Activated naive CD4-positive, alpha-beta T cell treated with anti-CD3 and anti-CD28 coated beads for 36 hours (primary cell): Measurements from ENCODE around the gene NCBP3. TPM values are rescaled to one million over a fixed set of nuclear protein-coding genes. Genes with fewer than 3 reads are reported as not detected.

ENCODE experiments used
- CTCF ChIA-PET: fragments of 350-600 bp; sonication (Branson Sonifier 250); formaldehyde crosslinking; loops from one replicate; lab custom pipeline; 2021; ENCODE audit warnings: antibody characterized with exemption; lab: Charles Lee
- DNase-seq: peaks from one replicate; pipeline ENCODE4 v3.0.0-alpha.2; 2020
- H3K27ac Mint-ChIP-seq: one replicate; pipeline ENCODE4 v1.8.0; 2021; ENCODE audit warnings: mild to moderate bottlenecking, mixed read lengths
- H3K27me3 Mint-ChIP-seq: one replicate; pipeline ENCODE4 v1.8.0; 2021; ENCODE audit warnings: low read depth, mixed read lengths
- H3K36me3 Mint-ChIP-seq: one replicate; pipeline ENCODE4 v1.8.0; 2021; ENCODE audit warnings: low read depth, mixed read lengths
- H3K4me1 Mint-ChIP-seq: one replicate; pipeline ENCODE4 v1.8.0; 2021; ENCODE audit warnings: low read depth, mixed read lengths
- H3K4me3 Mint-ChIP-seq: one replicate; pipeline ENCODE4 v1.8.0; 2021; ENCODE audit warnings: mild to moderate bottlenecking, moderate library complexity, mixed read lengths
- H3K9me3 Mint-ChIP-seq: one replicate; pipeline ENCODE4 v1.8.0; 2021; ENCODE audit warnings: mixed read lengths
- intact Hi-C: fragments of 100-400 bp; cut with micrococcal nuclease; formaldehyde crosslinking; loops from one replicate; pipeline ENCODE4 v1.15.1; 2023
- total RNA-seq, 2 experiments: library from RNA; stranded (reverse); gene quantifications; one replicate each; pipeline ENCODE4 v1.2.3, GENCODE V29; 2021

The NCBP3 gene
- total RNA-seq, 2 experiments from 2014 or later: 33.9 to 40.4 TPM

DNA sequence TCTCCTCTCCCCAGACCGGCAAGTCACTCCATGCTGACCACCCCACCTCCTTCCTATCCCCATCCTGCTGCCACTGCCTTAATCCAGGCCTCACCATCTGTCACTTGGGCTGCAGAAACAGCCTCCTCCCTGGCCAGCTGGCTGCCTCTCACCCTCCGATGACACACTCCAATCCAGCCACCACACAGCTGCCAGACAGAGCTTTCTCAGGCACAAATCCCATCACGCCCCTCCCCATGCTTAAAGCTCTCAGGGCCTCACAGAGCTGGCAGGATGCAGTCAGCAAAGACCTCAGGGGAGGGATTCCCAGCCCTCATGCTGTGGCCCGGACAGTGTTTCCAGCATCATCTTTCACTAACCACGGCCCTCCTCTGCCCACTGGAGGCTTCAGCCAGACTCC is 33.1 kb upstream of the NCBP3 start:
- peaks cover 8% of the 10 kb centered on the region for H3K36me3 Mint-ChIP-seq
- H3K27ac Mint-ChIP-seq: no peak overlapping the region
- intact Hi-C loops: no loop called here
- no peak overlapping the region for H3K4me3 Mint-ChIP-seq
- CTCF ChIA-PET: interaction anchor here (0.9 kb wide), 1 partner anchor 16 kb away, joined by 3 read pairs; no protein-coding TSS in a partner anchor
- H3K4me1 Mint-ChIP-seq: no peaks in the 10 kb centered on the region
- H3K9me3 Mint-ChIP-seq: no peaks in the 10 kb centered on the region
- no peak for DNase-seq
- H3K27me3 Mint-ChIP-seq: no peaks in the 10 kb centered on the region

- Mint-ChIP-seq H3K9me3 (no peaks in the 10 kb centered on the region), H3K4me1 (no peaks in the 10 kb centered on the region), H3K27me3 (no peaks in the 10 kb centered on the region), H3K4me3 (no peak overlapping the region), H3K27ac (no peak overlapping the region), H3K36me3 (peaks cover 11% of the 10 kb centered on the region)
- CTCF ChIA-PET: interaction anchor here (1.6 kb wide), 1 partner anchor 13 kb away, joined by 8 read pairs; no protein-coding TSS in a partner anchor
- intact Hi-C loops: no loop called here
- DNase-seq: no peak
Observed at GRCh38 chr17:3877220-3877619, 31.2 kb upstream of the NCBP3 start.

- intact Hi-C loops: no loop called here
- H3K4me3 Mint-ChIP-seq: no peak overlapping the region
- CTCF ChIA-PET: interaction anchor here (0.6 kb wide), 1 partner anchor 1770 kb away, joined by 5 read pairs; no protein-coding TSS in a partner anchor
- peaks cover 12% of the 10 kb centered on the region for H3K36me3 Mint-ChIP-seq
- no peaks in the 10 kb centered on the region for H3K4me1 Mint-ChIP-seq
- no peak for DNase-seq
- H3K27me3 Mint-ChIP-seq: no peaks in the 10 kb centered on the region
- H3K27ac Mint-ChIP-seq: no peak overlapping the region
- no peaks in the 10 kb centered on the region for H3K9me3 Mint-ChIP-seq
Observed at GRCh38 chr17:3875317-3875716, 29.3 kb upstream of the NCBP3 start.

DNA sequence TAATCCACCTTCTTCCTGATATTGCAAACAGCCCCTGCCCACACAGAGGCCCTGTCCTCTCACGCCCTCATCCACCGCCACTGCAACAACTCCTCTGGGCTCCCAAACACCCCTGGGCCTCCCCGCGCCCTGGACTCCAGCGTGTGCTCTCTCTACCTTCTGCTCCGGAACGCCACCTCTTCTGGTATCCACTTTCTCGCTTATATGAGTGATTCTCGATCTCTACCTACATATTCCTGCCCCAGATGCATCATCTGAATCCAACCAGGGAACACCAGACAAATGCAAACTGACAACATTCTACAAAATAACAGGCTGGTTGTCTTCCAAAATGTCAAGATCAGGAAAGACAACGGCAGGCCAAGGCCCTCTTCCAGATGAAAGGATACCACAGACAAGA is 27.8 kb upstream of the NCBP3 start:
- H3K27ac Mint-ChIP-seq: no peak overlapping the region
- DNase-seq: no peak
- CTCF ChIA-PET: no interaction called here
- H3K27me3 Mint-ChIP-seq: no peaks in the 10 kb centered on the region
- no peaks in the 10 kb centered on the region for H3K9me3 Mint-ChIP-seq
- H3K36me3 Mint-ChIP-seq: peaks cover 11% of the 10 kb centered on the region
- intact Hi-C loops: no loop called here
- no peaks in the 10 kb centered on the region for H3K4me1 Mint-ChIP-seq
- no peak overlapping the region for H3K4me3 Mint-ChIP-seq

DNA sequence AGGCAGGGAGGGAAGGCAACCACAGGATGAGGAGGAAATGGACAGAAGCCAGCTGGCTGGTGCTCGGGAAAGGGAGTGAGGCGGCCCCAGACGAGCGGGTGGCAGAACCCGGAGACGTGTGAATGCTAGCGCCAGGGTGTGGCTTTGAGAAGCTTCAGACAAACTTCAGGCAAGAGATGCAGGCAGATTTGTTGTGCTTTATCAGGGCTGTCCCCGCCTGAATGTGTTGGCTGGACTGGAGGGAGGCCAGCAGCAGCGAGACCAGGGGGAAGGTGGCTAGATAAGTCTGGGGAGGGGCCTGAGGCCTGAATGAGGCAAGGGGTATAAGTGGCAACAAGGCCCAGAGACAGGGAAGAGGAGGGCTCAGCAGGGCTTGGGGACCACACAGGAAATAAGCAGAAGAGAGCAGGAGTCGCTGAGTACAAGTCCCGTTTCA is 24.8 kb upstream of the NCBP3 start:
- no peak overlapping the region for H3K4me3 Mint-ChIP-seq
- H3K27me3 Mint-ChIP-seq: no peaks in the 10 kb centered on the region
- no peaks in the 10 kb centered on the region for H3K9me3 Mint-ChIP-seq
- H3K4me1 Mint-ChIP-seq: no peaks in the 10 kb centered on the region
- peaks cover 10% of the 10 kb centered on the region for H3K36me3 Mint-ChIP-seq
- DNase-seq: no peak
- H3K27ac Mint-ChIP-seq: peak overlapping the region; percentile 61
- CTCF ChIA-PET: no interaction called here
- intact Hi-C loops: no loop called here

- intact Hi-C loops: no loop called here
- H3K27me3 Mint-ChIP-seq: no peaks in the 10 kb centered on the region
- CTCF ChIA-PET: no interaction called here
- H3K4me1 Mint-ChIP-seq: no peaks in the 10 kb centered on the region
- no peak overlapping the region for H3K27ac Mint-ChIP-seq
- H3K36me3 Mint-ChIP-seq: peaks cover 4% of the 10 kb centered on the region
- no peak overlapping the region for H3K4me3 Mint-ChIP-seq
- no peaks in the 10 kb centered on the region for H3K9me3 Mint-ChIP-seq
- no peak for DNase-seq
Observed at GRCh38 chr17:3867606-3868005, 21.6 kb upstream of the NCBP3 start.

DNA sequence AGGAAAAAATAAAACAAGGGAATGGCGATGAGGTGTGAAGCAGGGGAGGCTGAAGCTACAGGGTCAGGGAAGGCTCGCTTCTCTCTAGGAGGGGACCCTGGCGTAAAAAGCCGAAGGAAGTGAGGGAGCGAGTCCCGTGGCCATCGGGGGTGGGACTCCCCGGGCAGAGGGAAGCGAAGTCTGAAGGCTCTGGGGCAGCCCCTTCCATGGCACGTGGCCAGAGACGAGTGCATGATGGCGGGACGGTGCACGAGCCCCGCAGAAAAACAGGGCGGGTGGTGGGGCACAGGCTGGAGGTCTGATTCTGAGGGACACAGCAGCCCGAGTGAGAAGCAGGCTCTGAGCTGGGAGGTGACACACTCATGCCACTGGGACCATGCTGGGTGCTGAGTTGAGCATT is 21.1 kb upstream of the NCBP3 start:
- peaks cover 6% of the 10 kb centered on the region for H3K36me3 Mint-ChIP-seq
- no peaks in the 10 kb centered on the region for H3K4me1 Mint-ChIP-seq
- no peaks in the 10 kb centered on the region for H3K27me3 Mint-ChIP-seq
- CTCF ChIA-PET: no interaction called here
- H3K9me3 Mint-ChIP-seq: no peaks in the 10 kb centered on the region
- DNase-seq: no peak
- intact Hi-C loops: no loop called here
- no peak overlapping the region for H3K4me3 Mint-ChIP-seq
- H3K27ac Mint-ChIP-seq: no peak overlapping the region

DNA sequence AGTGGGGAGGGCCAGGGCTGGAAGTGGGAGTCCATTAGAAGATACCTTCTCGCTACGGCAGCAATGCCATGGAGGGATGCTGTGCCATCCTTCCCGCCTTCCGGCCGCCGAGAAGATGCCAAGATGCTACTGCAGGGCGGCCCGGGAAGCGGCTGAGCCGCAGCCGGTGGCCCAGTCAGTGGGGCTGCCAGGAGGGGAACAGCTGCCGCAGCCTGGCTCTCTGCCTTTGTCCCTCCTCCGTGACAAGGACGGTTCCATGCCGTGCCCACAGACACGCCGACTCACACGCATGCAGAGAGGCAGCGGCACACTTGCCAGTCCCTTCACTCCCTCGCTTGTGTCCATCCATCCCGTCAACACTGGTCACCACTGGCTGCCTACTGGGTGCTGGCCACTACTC is 20.2 kb upstream of the NCBP3 start:
- intact Hi-C loops: no loop called here
- no peak overlapping the region for H3K4me3 Mint-ChIP-seq
- no peaks in the 10 kb centered on the region for H3K27me3 Mint-ChIP-seq
- no peak for DNase-seq
- CTCF ChIA-PET: no interaction called here
- H3K36me3 Mint-ChIP-seq: peaks cover 8% of the 10 kb centered on the region
- no peak overlapping the region for H3K27ac Mint-ChIP-seq
- no peaks in the 10 kb centered on the region for H3K4me1 Mint-ChIP-seq
- H3K9me3 Mint-ChIP-seq: no peaks in the 10 kb centered on the region

GRCh38 chr17:3865176-3865575 is 19.1 kb upstream of the NCBP3 start:
- Mint-ChIP-seq H3K9me3 (no peaks in the 10 kb centered on the region), H3K4me3 (no peak overlapping the region), H3K27ac (no peak overlapping the region), H3K4me1 (no peaks in the 10 kb centered on the region), H3K36me3 (peaks cover 11% of the 10 kb centered on the region), H3K27me3 (no peaks in the 10 kb centered on the region)
- intact Hi-C loops: no loop called here
- CTCF ChIA-PET: interaction anchor here (0.7 to 1.9 kb wide), 7 partner anchors 19 to 209 kb away, joined by 3 to 6 read pairs (median 3); no protein-coding TSS in a partner anchor
- DNase-seq: no peak

- intact Hi-C loops: no loop called here
- CTCF ChIA-PET: interaction anchor here (0.6 to 1.9 kb wide), 14 partner anchors 13 to 1191 kb away, joined by 3 to 12 read pairs (median 4); no protein-coding TSS in a partner anchor
- no peak for DNase-seq
- no peaks in the 10 kb centered on the region for H3K9me3 Mint-ChIP-seq
- no peak overlapping the region for H3K27ac Mint-ChIP-seq
- H3K36me3 Mint-ChIP-seq: peaks cover 13% of the 10 kb centered on the region
- H3K4me3 Mint-ChIP-seq: no peak overlapping the region
- no peaks in the 10 kb centered on the region for H3K4me1 Mint-ChIP-seq
- no peaks in the 10 kb centered on the region for H3K27me3 Mint-ChIP-seq
Observed at GRCh38 chr17:3864534-3864933, 18.5 kb upstream of the NCBP3 start.

DNA sequence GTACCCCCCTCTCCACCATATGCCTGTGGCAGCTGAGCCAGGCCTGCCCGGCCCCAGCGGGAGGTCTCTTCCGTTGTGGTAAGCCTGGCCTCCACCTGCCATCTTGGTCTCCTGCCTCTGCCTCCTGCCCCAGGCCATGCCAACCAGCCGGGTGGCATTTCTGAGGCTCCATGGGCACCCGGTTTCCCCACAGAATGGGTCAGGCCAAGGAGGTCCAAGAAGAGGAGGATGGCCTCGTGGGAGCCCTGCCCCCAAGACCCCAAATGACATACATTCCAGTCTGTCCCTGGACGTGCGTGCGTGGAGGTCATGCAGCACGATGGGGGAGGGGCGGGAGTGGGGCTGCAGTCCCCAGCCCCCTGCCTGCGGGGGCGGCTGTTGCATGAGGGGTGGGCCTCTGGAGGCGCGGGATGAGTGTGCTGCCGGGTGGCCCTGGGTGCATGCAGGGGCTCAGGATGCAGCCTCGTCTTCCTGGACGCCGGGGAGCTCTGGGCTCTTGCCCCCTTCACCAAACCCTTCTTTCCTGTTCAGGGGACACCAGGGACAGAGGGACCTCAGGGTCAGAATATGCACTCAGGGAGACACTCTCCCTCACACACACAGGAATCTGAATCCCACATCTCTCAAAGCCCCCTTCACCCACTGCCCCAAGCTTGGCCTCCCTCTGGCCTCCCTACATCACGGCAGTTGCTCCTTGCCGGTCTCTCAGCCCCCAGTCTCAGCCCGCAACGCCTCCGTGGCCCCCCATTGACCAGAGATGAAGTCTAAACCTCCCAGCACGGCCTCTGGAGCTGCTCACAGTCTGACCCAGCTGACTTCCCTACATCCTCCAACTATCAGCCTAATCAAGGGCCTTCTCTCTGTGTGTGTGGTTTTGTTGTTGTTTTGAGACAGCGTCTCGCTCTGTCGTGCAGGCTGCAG is 16.0 kb upstream of the NCBP3 start:
- Mint-ChIP-seq H3K4me1 (no peaks in the 10 kb centered on the region), H3K36me3 (peaks cover 13% of the 10 kb centered on the region), H3K4me3 (no peak overlapping the region), H3K27me3 (no peaks in the 10 kb centered on the region), H3K27ac (no peak overlapping the region), H3K9me3 (no peaks in the 10 kb centered on the region)
- DNase-seq: no peak
- intact Hi-C loops: loop anchor here (2.0 kb wide), 1 partner anchor 49 kb away; no protein-coding TSS in a partner anchor
- CTCF ChIA-PET: interaction anchor here (0.5 to 2.0 kb wide), 9 partner anchors 16 to 164 kb away, joined by 3 to 8 read pairs (median 3); partner anchors contain the start of genes NCBP3 and P2RX1

DNA sequence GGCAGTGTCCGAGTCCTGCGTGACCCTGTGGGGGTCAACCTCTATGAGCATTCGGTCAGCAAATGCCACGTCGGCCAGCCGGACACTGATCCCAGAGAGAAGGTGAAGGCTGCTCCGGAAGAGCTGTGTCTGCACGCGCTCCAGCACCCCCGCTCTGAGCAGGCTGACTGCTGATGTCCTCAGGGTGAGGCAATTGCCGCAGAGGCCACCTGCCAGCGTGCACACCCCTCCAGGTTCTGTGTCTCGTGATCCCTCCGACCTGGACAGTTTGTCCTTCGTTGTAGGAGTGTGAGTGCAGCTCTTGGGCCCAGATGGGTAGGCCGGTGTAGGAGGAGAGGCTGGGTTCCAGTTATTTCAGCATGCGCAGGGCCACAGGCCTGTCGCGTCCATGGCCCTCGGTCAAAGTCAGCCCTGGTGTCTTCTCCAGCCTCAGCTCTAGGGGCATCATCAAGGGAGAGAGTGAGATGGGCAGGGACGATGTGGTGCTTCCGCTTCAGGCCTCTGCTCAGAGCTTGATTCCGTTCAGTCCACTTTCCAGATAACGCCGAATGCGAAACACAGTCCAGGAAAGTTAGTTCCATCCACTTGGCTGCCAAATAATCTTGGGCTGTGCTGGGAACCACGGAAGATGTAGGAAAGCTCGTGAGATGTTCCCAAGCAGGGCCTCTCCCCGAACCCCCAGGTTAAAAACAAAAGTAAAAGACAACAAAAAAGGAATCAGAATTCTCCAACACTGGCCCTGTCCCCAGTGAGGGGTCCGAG is 15.1 kb upstream of the NCBP3 start:
- no peak for DNase-seq
- H3K27me3 Mint-ChIP-seq: no peaks in the 10 kb centered on the region
- intact Hi-C loops: no loop called here
- peaks cover 10% of the 10 kb centered on the region for H3K36me3 Mint-ChIP-seq
- CTCF ChIA-PET: interaction anchor here (0.7 to 1.5 kb wide), 5 partner anchors 16 to 214 kb away, joined by 3 to 8 read pairs (median 4); partner anchors contain the start of genes NCBP3 and P2RX1
- H3K9me3 Mint-ChIP-seq: no peaks in the 10 kb centered on the region
- no peak overlapping the region for H3K27ac Mint-ChIP-seq
- H3K4me1 Mint-ChIP-seq: no peaks in the 10 kb centered on the region
- H3K4me3 Mint-ChIP-seq: no peak overlapping the region
